HEK293 (cell line): ENCODE results near the gene NLRP6.
"Not testable (repeated sequence)": the region's sequence is repeated elsewhere in the genome, so short reads cannot be mapped to it uniquely, and the experiment has no call there.

Source experiments
- CTCF ChIA-PET: fragments of 350-600 bp; formaldehyde crosslinking; extraction: SDS; loops from one replicate; lab custom pipeline; 2021; ENCODE audit warnings: antibody characterized with exemption; lab: Yijun Ruan, JAX
- POLR2A ChIA-PET: fragments of 300-600 bp; formaldehyde crosslinking; extraction: SDS; loops from one replicate; lab custom pipeline; 2020; ENCODE audit warnings: antibody characterized with exemption, inconsistent platforms; lab: Yijun Ruan, JAX
- H3K27ac ChIP-seq: fragments of 200-500 bp; sonication (Bioruptor generic); 2 replicates; pipeline ENCODE4 v1.5.1; 2014; ENCODE audit warnings: low read depth, low read length, control low read depth, inconsistent platforms; ENCODE audit errors: extremely low read depth
- H3K36me3 ChIP-seq, 2 experiments: fragments of 200-500 bp in 1 of 2; sonication (Bioruptor generic) in 1 of 2; 1 replicate in 1 of 2; 2 replicates in 1 of 2; pipeline ENCODE4 v1.5.1; 2014 to 2017; ENCODE audit warnings: inconsistent platforms in 2 of 2, low read length in 2 of 2; ENCODE audit not compliant: control insufficient read depth in 2 of 2, insufficient read depth in 1 of 2
- H3K4me1 ChIP-seq: fragments of 200-500 bp; sonication (Bioruptor generic); 2 replicates; pipeline ENCODE4 v1.5.1; 2014; ENCODE audit warnings: mild to moderate bottlenecking, low read length, inconsistent platforms; ENCODE audit not compliant: control insufficient read depth, insufficient read depth
- H3K4me3 ChIP-seq: 2 replicates; pipeline ENCODE4 v1.5.1; 2011; ENCODE audit warnings: low read depth, mild to moderate bottlenecking, control low read depth, low read length, moderate library complexity
- H3K9me3 ChIP-seq: fragments of 200-500 bp; sonication (Bioruptor generic); 2 replicates; pipeline ENCODE4 v1.5.1; 2014; ENCODE audit warnings: low read depth, low read length, inconsistent platforms; ENCODE audit not compliant: control insufficient read depth, insufficient read depth
- KLF10 ChIP-seq: fragments of 450-650 bp; IDR thresholded peaks from 2 replicates; pipeline ENCODE4 v1.5.1; 2018; ENCODE audit warnings: missing biosample characterization, mild to moderate bottlenecking, missing genetic modification characterization
- OVOL3 ChIP-seq: fragments of 450-650 bp; formaldehyde crosslinking; IDR thresholded peaks from 2 replicates; pipeline ENCODE4 v1.5.1; 2016; ENCODE audit warnings: missing biosample characterization, missing genetic modification characterization
- SP3 ChIP-seq: fragments of 450-650 bp; formaldehyde crosslinking; IDR thresholded peaks from 2 replicates; pipeline ENCODE4 v1.5.1; 2016; ENCODE audit warnings: missing biosample characterization, missing genetic modification characterization
- ZFP3 ChIP-seq: fragments of 450-650 bp; formaldehyde crosslinking; IDR thresholded peaks from 2 replicates; pipeline ENCODE4 v1.5.1; 2016; ENCODE audit warnings: low read depth, missing biosample characterization, missing genetic modification characterization
- ZNF121 ChIP-seq: fragments of 450-650 bp; formaldehyde crosslinking; IDR thresholded peaks from 2 replicates; pipeline ENCODE4 v1.5.1; 2016; ENCODE audit warnings: missing biosample characterization, missing genetic modification characterization
- ZNF157 ChIP-seq: fragments of 450-650 bp; formaldehyde crosslinking; IDR thresholded peaks from 2 replicates; pipeline ENCODE4 v1.5.1; 2016; ENCODE audit warnings: missing biosample characterization, missing genetic modification characterization
- ZNF19 ChIP-seq: fragments of 450-650 bp; formaldehyde crosslinking; IDR thresholded peaks from 2 replicates; pipeline ENCODE4; 2016; ENCODE audit warnings: missing biosample characterization, missing genetic modification characterization, low read depth
- ZNF2 ChIP-seq: fragments of 450-650 bp; formaldehyde crosslinking; IDR thresholded peaks from 2 replicates; pipeline ENCODE4 v1.5.1; 2016; ENCODE audit warnings: missing biosample characterization, missing genetic modification characterization
- ZNF266 ChIP-seq: fragments of 450-650 bp; formaldehyde crosslinking; IDR thresholded peaks from 2 replicates; pipeline ENCODE4 v1.5.1; 2016; ENCODE audit warnings: missing biosample characterization, missing genetic modification characterization, low read depth
- ZNF549 ChIP-seq: fragments of 450-650 bp; IDR thresholded peaks from 2 replicates; pipeline ENCODE4 v1.5.1; 2018; ENCODE audit warnings: missing biosample characterization, missing genetic modification characterization, mild to moderate bottlenecking, inconsistent platforms, moderate library complexity
- ZNF561 ChIP-seq: fragments of 450-650 bp; IDR thresholded peaks from 2 replicates; pipeline ENCODE4 v1.5.1; 2018; ENCODE audit warnings: missing biosample characterization, missing genetic modification characterization, borderline replicate concordance
- ZNF843 ChIP-seq: fragments of 450-650 bp; formaldehyde crosslinking; IDR thresholded peaks from 2 replicates; pipeline ENCODE4 v1.5.1; 2016; ENCODE audit warnings: missing biosample characterization, missing genetic modification characterization
- ZSCAN30 ChIP-seq: fragments of 450-650 bp; IDR thresholded peaks from 2 replicates; pipeline ENCODE4 v1.5.1; 2018; ENCODE audit warnings: missing biosample characterization, mild to moderate bottlenecking, missing genetic modification characterization, moderate library complexity
- TF ChIP-seq, protein P1 (sequence below): fragments of 450-650 bp; formaldehyde crosslinking; IDR thresholded peaks from 2 replicates; pipeline ENCODE4 v1.5.1; 2016; ENCODE audit warnings: missing biosample characterization, missing genetic modification characterization
- TF ChIP-seq, protein P2 (sequence below): fragments of 450-650 bp; formaldehyde crosslinking; IDR thresholded peaks from 2 replicates; pipeline ENCODE4 v1.5.1; 2017; ENCODE audit warnings: missing biosample characterization, missing genetic modification characterization
- TF ChIP-seq, protein P3 (sequence below): fragments of 450-650 bp; formaldehyde crosslinking; IDR thresholded peaks from 2 replicates; pipeline ENCODE4 v1.5.1; 2016; ENCODE audit warnings: missing biosample characterization, missing genetic modification characterization, borderline replicate concordance
- TF ChIP-seq, protein P4 (sequence below): fragments of 450-650 bp; formaldehyde crosslinking; IDR thresholded peaks from 2 replicates; pipeline ENCODE4 v1.5.1; 2016; ENCODE audit warnings: missing biosample characterization, missing genetic modification characterization, low read depth

NLRP6 gene

DNA sequence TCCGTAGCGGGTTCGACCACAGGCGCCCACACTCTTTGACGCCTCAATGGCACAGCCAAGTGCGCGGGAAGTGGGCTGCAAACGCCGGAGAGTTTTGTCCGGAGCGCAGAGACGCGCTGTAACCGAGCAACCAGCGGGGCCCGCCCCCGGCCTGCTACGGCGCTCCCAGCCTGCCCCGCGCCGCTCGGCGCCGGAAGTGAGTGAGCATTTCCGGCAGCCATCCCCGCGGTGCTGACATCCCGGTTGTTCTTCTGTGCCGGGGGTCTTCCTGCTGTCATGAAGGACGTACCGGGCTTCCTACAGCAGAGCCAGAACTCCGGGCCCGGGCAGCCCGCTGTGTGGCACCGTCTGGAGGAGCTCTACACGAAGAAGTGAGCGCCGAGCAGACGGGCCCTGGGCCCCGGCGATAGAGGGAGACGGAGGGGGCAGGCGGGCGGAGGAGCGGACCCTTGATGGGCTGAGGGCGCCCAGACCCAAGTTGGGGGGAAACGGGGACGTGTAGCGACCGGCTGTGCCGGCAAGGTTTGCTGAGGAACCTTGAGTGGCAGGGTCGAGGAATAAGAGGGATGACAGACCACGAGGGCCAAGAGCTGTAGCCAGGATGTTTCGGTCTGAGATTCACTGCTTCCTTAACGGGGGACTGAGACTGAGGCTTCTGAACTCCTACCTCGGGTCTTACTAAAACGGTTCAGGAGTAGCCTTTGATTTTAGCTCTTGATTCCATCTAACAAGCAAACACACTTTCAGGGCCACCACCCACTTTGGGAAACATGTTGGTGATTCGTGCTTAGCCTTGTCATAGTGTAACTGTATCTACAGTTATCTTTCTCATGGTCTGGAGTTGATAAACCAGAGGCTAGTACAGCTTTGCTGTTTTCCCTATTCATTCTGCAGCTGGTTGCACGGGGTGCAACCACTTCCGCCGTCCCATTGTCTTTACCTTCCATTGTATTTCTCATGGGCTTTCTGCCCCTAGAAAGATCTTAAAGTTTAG is 41.1 kb upstream of the NLRP6 start, which contains the start of gene PSMD13 (continued):
- TF ChIP-seq KLF10 (tag by site-specific recombination) (0 out of 2 replicates have a peak, but pooled peaks have one; percentile 13), ZNF549 (tag by site-specific recombination) (no peak), ZNF2 (tag by site-specific recombination) (0 out of 2 replicates have a peak, but pooled peaks have one; percentile 21), ZNF19 (tag by site-specific recombination) (no peak), ZNF561 (tag by site-specific recombination) (no peak), SP3 (tag by site-specific recombination) (peak; percentile 27; the same call in 1 of the 2 replicates)
- TF ChIP-seq, protein P1, sequence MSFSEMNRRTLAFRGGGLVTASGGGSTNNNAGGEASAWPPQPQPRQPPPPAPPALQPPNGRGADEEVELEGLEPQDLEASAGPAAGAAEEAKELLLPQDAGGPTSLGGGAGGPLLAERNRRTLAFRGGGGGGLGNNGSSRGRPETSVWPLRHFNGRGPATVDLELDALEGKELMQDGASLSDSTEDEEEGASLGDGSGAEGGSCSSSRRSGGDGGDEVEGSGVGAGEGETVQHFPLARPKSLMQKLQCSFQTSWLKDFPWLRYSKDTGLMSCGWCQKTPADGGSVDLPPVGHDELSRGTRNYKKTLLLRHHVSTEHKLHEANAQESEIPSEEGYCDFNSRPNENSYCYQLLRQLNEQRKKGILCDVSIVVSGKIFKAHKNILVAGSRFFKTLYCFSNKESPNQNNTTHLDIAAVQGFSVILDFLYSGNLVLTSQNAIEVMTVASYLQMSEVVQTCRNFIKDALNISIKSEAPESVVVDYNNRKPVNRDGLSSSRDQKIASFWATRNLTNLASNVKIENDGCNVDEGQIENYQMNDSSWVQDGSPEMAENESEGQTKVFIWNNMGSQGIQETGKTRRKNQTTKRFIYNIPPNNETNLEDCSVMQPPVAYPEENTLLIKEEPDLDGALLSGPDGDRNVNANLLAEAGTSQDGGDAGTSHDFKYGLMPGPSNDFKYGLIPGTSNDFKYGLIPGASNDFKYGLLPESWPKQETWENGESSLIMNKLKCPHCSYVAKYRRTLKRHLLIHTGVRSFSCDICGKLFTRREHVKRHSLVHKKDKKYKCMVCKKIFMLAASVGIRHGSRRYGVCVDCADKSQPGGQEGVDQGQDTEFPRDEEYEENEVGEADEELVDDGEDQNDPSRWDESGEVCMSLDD = no peak
- TF ChIP-seq, protein P2, sequence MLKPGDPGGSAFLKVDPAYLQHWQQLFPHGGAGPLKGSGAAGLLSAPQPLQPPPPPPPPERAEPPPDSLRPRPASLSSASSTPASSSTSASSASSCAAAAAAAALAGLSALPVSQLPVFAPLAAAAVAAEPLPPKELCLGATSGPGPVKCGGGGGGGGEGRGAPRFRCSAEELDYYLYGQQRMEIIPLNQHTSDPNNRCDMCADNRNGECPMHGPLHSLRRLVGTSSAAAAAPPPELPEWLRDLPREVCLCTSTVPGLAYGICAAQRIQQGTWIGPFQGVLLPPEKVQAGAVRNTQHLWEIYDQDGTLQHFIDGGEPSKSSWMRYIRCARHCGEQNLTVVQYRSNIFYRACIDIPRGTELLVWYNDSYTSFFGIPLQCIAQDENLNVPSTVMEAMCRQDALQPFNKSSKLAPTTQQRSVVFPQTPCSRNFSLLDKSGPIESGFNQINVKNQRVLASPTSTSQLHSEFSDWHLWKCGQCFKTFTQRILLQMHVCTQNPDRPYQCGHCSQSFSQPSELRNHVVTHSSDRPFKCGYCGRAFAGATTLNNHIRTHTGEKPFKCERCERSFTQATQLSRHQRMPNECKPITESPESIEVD = no peak

DNA sequence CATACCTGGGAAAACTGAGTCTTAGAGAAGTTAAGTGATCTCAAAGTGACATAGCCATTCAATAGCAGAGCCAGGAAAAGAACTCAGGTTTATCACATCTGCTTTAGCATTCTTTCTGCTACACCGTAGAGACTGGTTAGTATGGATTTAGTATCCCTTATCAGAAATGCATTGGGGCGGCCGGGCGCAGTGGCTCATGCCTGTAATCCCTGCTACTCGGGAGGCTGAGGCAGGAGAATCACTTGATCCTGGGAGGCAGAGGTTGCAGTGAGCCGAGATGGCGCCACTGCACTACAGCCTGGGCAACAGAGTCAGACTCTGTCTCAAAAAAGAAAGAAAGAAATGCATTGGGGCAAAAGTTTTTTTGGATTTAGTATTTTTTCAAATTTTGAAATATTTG is 39.9 kb upstream of the NLRP6 start:
- not testable (repeated sequence) for H3K9me3 ChIP-seq, H3K4me1 ChIP-seq, H3K4me3 ChIP-seq, H3K27ac ChIP-seq
- H3K36me3 ChIP-seq = peaks cover 4 to 44% of the 10 kb centered on the region in 2 experiments; a peak in 1 of 3 replicates
- ChIA-PET CTCF (interaction anchor here (1.3 to 3.4 kb wide), 3 partner anchors 10 to 15 kb away, joined by 4 to 35 read pairs (median 5); no protein-coding TSS in a partner anchor), POLR2A (interaction anchor here (3.5 kb wide), 1 partner anchor 32 kb away, joined by 13 read pairs; the partner anchor contains the start of genes BET1L and RIC8A)

DNA sequence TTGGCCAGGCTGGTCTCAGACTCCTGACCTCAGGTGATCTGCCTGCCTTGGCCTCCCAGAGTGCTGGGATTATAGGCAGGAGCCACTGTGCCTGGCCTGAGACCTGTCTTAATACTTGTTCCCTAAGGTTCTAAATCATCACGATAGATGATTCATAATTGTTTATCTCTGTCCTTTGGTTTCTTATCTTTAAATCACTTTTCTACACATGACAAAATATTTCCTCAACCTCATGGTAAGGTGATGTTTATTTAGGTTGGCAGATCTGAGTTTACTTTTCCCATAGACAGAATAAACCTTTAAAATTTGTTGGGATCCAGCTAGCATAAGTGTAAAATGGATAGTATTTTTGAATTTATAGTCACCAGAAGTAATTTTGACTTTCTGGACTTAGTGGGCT is 37.9 kb upstream of the NLRP6 start:
- ChIA-PET CTCF (interaction anchor here (3.5 kb wide), 1 partner anchor 11 kb away, joined by 31 read pairs; no protein-coding TSS in a partner anchor), POLR2A (interaction anchor here (1.1 kb wide), 1 partner anchor 33 kb away, joined by 3 read pairs; the partner anchor contains the start of genes BET1L and RIC8A)
- Histone ChIP-seq H3K4me1 (no peaks in the 10 kb centered on the region), H3K4me3 (no peak overlapping the region), H3K36me3 (peaks cover 5 to 62% of the 10 kb centered on the region in 2 experiments; a peak in 2 of 3 replicates), H3K27ac (no peak overlapping the region), H3K9me3 (no peaks in the 10 kb centered on the region)
- TF ChIP-seq ZNF266 (tag by site-specific recombination) = no peak
- no peak for TF ChIP-seq ZFP3
- no peak for TF ChIP-seq OVOL3 (tag by site-specific recombination)

DNA sequence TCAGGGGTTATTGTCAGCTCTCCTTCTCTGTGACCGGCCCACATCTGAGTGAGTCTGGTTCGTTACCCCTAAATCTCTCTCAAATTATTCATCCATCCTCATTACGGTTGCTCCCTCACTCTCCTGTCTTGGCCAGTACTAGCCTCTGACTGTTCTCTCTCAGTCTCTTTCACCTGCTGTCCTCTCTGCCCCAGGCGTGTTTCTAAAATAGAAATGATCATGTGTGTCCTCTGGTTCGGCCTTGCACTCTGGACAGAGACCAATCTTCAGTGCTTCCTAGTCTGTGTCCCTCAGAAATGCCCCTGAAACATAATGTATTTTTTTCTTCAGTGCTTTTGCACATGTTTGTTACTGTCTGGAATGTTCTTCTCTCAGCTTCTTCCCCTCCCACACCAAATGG is 36.6 kb upstream of the NLRP6 start:
- CTCF ChIA-PET = interaction anchor here (1.5 to 3.5 kb wide), 2 partner anchors 9 to 64 kb away, joined by 3 to 31 read pairs; no protein-coding TSS in a partner anchor
- Histone ChIP-seq H3K27ac (no peak overlapping the region), H3K4me3 (no peak overlapping the region), H3K36me3 (peaks cover 9 to 75% of the 10 kb centered on the region in 2 experiments; a peak in 2 of 3 replicates), H3K4me1 (no peaks in the 10 kb centered on the region), H3K9me3 (no peaks in the 10 kb centered on the region)
- POLR2A ChIA-PET = no interaction called here
- TF ChIP-seq, protein P3, sequence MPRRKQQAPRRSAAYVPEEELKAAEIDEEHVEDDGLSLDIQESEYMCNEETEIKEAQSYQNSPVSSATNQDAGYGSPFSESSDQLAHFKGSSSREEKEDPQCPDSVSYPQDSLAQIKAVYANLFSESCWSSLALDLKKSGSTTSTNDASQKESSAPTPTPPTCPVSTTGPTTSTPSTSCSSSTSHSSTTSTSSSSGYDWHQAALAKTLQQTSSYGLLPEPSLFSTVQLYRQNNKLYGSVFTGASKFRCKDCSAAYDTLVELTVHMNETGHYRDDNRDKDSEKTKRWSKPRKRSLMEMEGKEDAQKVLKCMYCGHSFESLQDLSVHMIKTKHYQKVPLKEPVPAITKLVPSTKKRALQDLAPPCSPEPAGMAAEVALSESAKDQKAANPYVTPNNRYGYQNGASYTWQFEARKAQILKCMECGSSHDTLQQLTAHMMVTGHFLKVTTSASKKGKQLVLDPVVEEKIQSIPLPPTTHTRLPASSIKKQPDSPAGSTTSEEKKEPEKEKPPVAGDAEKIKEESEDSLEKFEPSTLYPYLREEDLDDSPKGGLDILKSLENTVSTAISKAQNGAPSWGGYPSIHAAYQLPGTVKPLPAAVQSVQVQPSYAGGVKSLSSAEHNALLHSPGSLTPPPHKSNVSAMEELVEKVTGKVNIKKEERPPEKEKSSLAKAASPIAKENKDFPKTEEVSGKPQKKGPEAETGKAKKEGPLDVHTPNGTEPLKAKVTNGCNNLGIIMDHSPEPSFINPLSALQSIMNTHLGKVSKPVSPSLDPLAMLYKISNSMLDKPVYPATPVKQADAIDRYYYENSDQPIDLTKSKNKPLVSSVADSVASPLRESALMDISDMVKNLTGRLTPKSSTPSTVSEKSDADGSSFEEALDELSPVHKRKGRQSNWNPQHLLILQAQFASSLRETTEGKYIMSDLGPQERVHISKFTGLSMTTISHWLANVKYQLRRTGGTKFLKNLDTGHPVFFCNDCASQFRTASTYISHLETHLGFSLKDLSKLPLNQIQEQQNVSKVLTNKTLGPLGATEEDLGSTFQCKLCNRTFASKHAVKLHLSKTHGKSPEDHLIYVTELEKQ (tag by site-specific recombination) = no peak
- TF ChIP-seq ZSCAN30 (no peak), ZNF157 (tag by site-specific recombination) (no peak), ZNF843 (tag by site-specific recombination) (no peak), ZNF121 (tag by site-specific recombination) (no peak)
- TF ChIP-seq, protein P4, sequence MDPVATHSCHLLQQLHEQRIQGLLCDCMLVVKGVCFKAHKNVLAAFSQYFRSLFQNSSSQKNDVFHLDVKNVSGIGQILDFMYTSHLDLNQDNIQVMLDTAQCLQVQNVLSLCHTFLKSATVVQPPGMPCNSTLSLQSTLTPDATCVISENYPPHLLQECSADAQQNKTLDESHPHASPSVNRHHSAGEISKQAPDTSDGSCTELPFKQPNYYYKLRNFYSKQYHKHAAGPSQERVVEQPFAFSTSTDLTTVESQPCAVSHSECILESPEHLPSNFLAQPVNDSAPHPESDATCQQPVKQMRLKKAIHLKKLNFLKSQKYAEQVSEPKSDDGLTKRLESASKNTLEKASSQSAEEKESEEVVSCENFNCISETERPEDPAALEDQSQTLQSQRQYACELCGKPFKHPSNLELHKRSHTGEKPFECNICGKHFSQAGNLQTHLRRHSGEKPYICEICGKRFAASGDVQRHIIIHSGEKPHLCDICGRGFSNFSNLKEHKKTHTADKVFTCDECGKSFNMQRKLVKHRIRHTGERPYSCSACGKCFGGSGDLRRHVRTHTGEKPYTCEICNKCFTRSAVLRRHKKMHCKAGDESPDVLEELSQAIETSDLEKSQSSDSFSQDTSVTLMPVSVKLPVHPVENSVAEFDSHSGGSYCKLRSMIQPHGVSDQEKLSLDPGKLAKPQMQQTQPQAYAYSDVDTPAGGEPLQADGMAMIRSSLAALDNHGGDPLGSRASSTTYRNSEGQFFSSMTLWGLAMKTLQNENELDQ = no peak
